Pancreas (tissue), 10 donors: ENCODE measurements around the gene SKI. TPM values are rescaled to one million over a fixed set of nuclear protein-coding genes. Genes with fewer than 3 reads are reported as not detected.

Experiments used
- ATAC-seq, 4 donors: fragments of 200-7000 bp; cut with Tn5 transposase; one replicate each; pipeline versions ENCODE4 v1.8.0 to v1.9.1; 2020; ENCODE audit warnings: mild to moderate bottlenecking in 4 of 4, moderate library complexity in 4 of 4
- DNase-seq, 6 donors: peaks; one replicate each; pipeline ENCODE4 v3.0.0-alpha.2; 2020
- FAIRE-seq: peaks from 2 replicates; lab custom pipeline; 2012; peaks lifted over from hg19 to GRCh38; lab: Jason Lieb, UNC
- H3K27ac ChIP-seq, 4 donors: fragments of 200-600 bp; sonication (generic); 1 replicate in 3 of 4; 2 replicates in 1 of 4; pipeline versions ENCODE4 v1.5.0 to v1.8.0; 2020
- H3K27me3 ChIP-seq, 4 donors: fragments of 200-600 bp; one replicate each; pipeline ENCODE4 v1.8.0; 2021
- H3K36me3 ChIP-seq, 3 donors: fragments of 200-600 bp; sonication (generic) in 1 of 3; one replicate each; pipeline versions ENCODE4 v1.5.0 to v1.8.0; 2020 to 2021
- H3K4me1 ChIP-seq, 3 donors: fragments of 200-600 bp; one replicate each; pipeline ENCODE4 v1.8.0; 2021
- H3K4me3 ChIP-seq, 4 donors: fragments of 200-600 bp; sonication (generic) in 2 of 4; one replicate each; pipeline versions ENCODE4 v1.5.0 to v1.8.0; 2020 to 2021
- H3K9me3 ChIP-seq, 4 donors: fragments of 200-600 bp; one replicate each; pipeline ENCODE4 v1.8.0; 2021
- CTCF ChIP-seq, 4 donors: fragments of 200-600 bp; sonication (generic) in 3 of 4; IDR thresholded peaks; one replicate each; pipeline versions ENCODE4 v1.5.0 to v1.8.0; 2021; ENCODE audit warnings: antibody characterized with exemption in 4 of 4
- WGBS, 2 donors: extraction: QIAGEN DNeasy Blood & Tissue Kit; methylation state at CpG; one replicate each; pipeline ENCODE4 v1.1.7; 2013; 5-methylcytosine and 5-hydroxymethylcytosine counted together
- intact Hi-C, 3 donors: fragments of 100-400 bp; cut with DNase I; formaldehyde crosslinking; loops; one replicate each; pipeline versions ENCODE4 v1.11.1 to v1.14.2; 2022
- polyA plus RNA-seq, 2 donors: library from polyadenylated mRNA; stranded (reverse); fragments of 200-250 nt; gene quantifications; one replicate each; pipeline ENCODE4 v1.2.3, GENCODE V29; 2013
- total RNA-seq, 6 donors: library from RNA; stranded (reverse); fragmentation: NEBNext Ultra II Directional in 4 of 6; extraction: Animal tissue kit (Norgen Biotek cat#: 25700) in 4 of 6; gene quantifications; one replicate each; pipeline versions ENCODE4 v1.2.1 to v1.2.4, GENCODE V29; 2021 to 2023
- donor health status: healthy with polysubstance abuse.
- donor health status: DM: no; HTN: no; CAD: no; lungs with moderate emphysema.
- donor health status: DM: no; HTN: no; CAD: no.
- donor health status: control.
- donor health status: control.
- donor health status: Bipolar disorder and iron deficiency.
- donor health status: DM: yes; HTN: yes; CAD: no.
- donor health status: DM: no; HTN: no; CAD: no.
- donor health status: DM: no; HTN: no; CAD: no.
- donor health status: DM: yes; HTN: yes; CAD: no.

Gene SKI
- total and polyA plus RNA-seq, 8 donors, result 8.6 to 27.9 (median 14.0) TPM

GRCh38 chr1:2224631-2225428 is 3.3 kb upstream of the SKI start:
- TF ChIP-seq CTCF (IDR thresholded peaks at IDR 0.05), result no peak
- WGBS, 2 donors, result 80 to 84% methylated on average over 18 of the region's 18 CpGs
- Histone ChIP-seq H3K36me3 (no peaks in the 10 kb centered on the region), H3K27ac (no peak overlapping the region), H3K9me3 (no peaks in the 10 kb centered on the region), H3K4me1 (peaks cover 0 to 8% (median 3%) of the 10 kb centered on the region in 3 donors), H3K4me3 (no peak overlapping the region), H3K27me3 (no peaks in the 10 kb centered on the region)
- FAIRE-seq (no peak), ATAC-seq (no peak), DNase-seq (peak in 3 of 6 donors; percentile 15 to 67 (median 38))
- intact Hi-C loops, result no loop called here

- DNase-seq (peak in 5 of 6 donors; percentile 48 to 86 (median 70)), FAIRE-seq (no peak), ATAC-seq (peak in 1 of 4 donors; percentile 6)
- Histone ChIP-seq H3K4me3 (peak overlapping the region; percentile 48 to 80 (median 66)), H3K4me1 (peaks cover 0 to 19% (median 12%) of the 10 kb centered on the region in 3 donors), H3K27ac (peak overlapping the region; percentile 94 to 98 (median 96)), H3K36me3 (no peaks in the 10 kb centered on the region), H3K27me3 (no peaks in the 10 kb centered on the region), H3K9me3 (no peaks in the 10 kb centered on the region)
- intact Hi-C loops, result no loop called here
- WGBS, 2 donors, result 17 to 22% methylated on average over 38 to 73 of the region's 73 CpGs
- no peak for TF ChIP-seq CTCF (IDR thresholded peaks at IDR 0.05)
These were observed 1.4 kb upstream of the SKI start for GRCh38 chr1:2226525-2227345.

- Histone ChIP-seq H3K27me3 (no peaks in the 10 kb centered on the region), H3K4me1 (peaks cover 6 to 26% (median 20%) of the 10 kb centered on the region in 3 donors), H3K27ac (peak overlapping the region; percentile 94 to 98 (median 96)), H3K4me3 (peak overlapping the region; percentile 48 to 80 (median 66)), H3K36me3 (no peaks in the 10 kb centered on the region), H3K9me3 (no peaks in the 10 kb centered on the region)
- WGBS, 2 donors, result 0% methylated on average over 20 to 128 of the region's 129 CpGs
- ATAC-seq (peak; percentile 87 to 94 (median 92)), DNase-seq (peak; percentile 95 to 99 (median 99)), FAIRE-seq (no peak)
- TF ChIP-seq CTCF (IDR thresholded peaks at IDR 0.05), result no peak
- intact Hi-C loops, result no loop called here
These were observed 568 bp upstream of the SKI start for GRCh38 chr1:2227346-2228156.

- no peak for FAIRE-seq
- no peak for ATAC-seq
- peak overlapping the region in 3 of 4 donors; percentile 33 to 63 (median 44) for H3K27ac ChIP-seq
- H3K27me3 ChIP-seq, result no peaks in the 10 kb centered on the region
- intact Hi-C loops, result no loop called here
- no peak for TF ChIP-seq CTCF (IDR thresholded peaks at IDR 0.05)
- H3K36me3 ChIP-seq, result no peaks in the 10 kb centered on the region
- H3K9me3 ChIP-seq, result no peaks in the 10 kb centered on the region
- H3K4me1 ChIP-seq, result peaks cover 10 to 31% (median 30%) of the 10 kb centered on the region in 3 donors
- H3K4me3 ChIP-seq, result peak overlapping the region; percentile 38 to 64 (median 48)
- DNase-seq, result peak in 5 of 6 donors; percentile 25 to 87 (median 60)
- WGBS, 2 donors, result 0% methylated on average over 28 to 50 of the region's 50 CpGs
These were observed 546 bp downstream of the SKI start for GRCh38 chr1:2228694-2229036.
